PC-9 (cell line): ENCODE results near the gene PCDHGA7. TPM values are rescaled to one million over a fixed set of nuclear protein-coding genes. Genes with fewer than 3 reads are reported as not detected.
"Not testable (repeated sequence)": the region's sequence is repeated elsewhere in the genome, so short reads cannot be mapped to it uniquely, and the experiment has no call there.

Experiments used
- BruUV-seq: library from RNA; stranded (reverse); fragments of 400-500 nt; replicated peaks from 2 replicates; lab custom pipeline; 2021; lab: Mats Ljungman, UMichigan
- CTCF ChIA-PET: fragments of 300-600 bp; sonication (Branson Sonifier 250); formaldehyde crosslinking; loops from one replicate; lab custom pipeline; 2022; ENCODE audit warnings: antibody characterized with exemption; lab: Charles Lee
- POLR2A ChIA-PET: fragments of 300-600 bp; sonication (Branson Sonifier 250); formaldehyde crosslinking; loops from one replicate; lab custom pipeline; 2022; ENCODE audit warnings: antibody characterized with exemption; ENCODE audit not compliant: unreplicated experiment; lab: Charles Lee
- DNase-seq, 2 experiments: peaks; one replicate each; pipeline versions ENCODE4 v3.0.0 to v3.0.0-alpha.2; 2015 to 2022; ENCODE audit warnings: mixed read lengths in 1 of 2
- H2AFZ ChIP-seq: fragments of 200-600 bp; sonication (generic); 2 replicates; pipeline ENCODE4 v1.8.1; 2017; ENCODE audit warnings: antibody characterized with exemption
- H3F3A ChIP-seq: fragments of 200-600 bp; sonication (generic); 2 replicates; pipeline ENCODE4 v1.8.1; 2017; ENCODE audit warnings: antibody characterized with exemption, mild to moderate bottlenecking, low read depth; ENCODE audit not compliant: insufficient read depth
- H3K27ac ChIP-seq: fragments of 200-600 bp; sonication (generic); 2 replicates; pipeline ENCODE4 v1.6.1; 2016; ENCODE audit warnings: mixed run types
- H3K27me3 ChIP-seq: fragments of 200-600 bp; sonication (generic); 2 replicates; pipeline ENCODE4 v1.6.1; 2016; ENCODE audit warnings: low read depth, mixed run types; ENCODE audit not compliant: insufficient read depth
- H3K36me3 ChIP-seq: fragments of 200-600 bp; sonication (generic); 2 replicates; pipeline ENCODE4 v1.6.1; 2016; ENCODE audit warnings: low read depth, mixed run types
- H3K4me1 ChIP-seq: fragments of 200-600 bp; sonication (generic); replicated peaks from 2 replicates; pipeline ENCODE4 v1.6.1; 2016; ENCODE audit warnings: mixed run types; ENCODE audit not compliant: insufficient read depth
- H3K4me2 ChIP-seq: fragments of 200-600 bp; sonication (generic); 2 replicates; pipeline ENCODE4 v1.6.1; 2017; ENCODE audit warnings: mixed run types
- H3K4me3 ChIP-seq: fragments of 200-600 bp; sonication (generic); 2 replicates; pipeline ENCODE4 v1.6.1; 2016; ENCODE audit warnings: mixed run types
- H3K79me2 ChIP-seq: fragments of 200-600 bp; sonication (generic); 2 replicates; pipeline ENCODE4 v1.6.1; 2017; ENCODE audit warnings: low read depth, mixed run types
- H3K9me2 ChIP-seq: fragments of 200-600 bp; sonication (generic); 2 replicates; pipeline ENCODE4 v1.8.1; 2017; ENCODE audit warnings: mild to moderate bottlenecking; ENCODE audit not compliant: insufficient read depth
- H3K9me3 ChIP-seq: fragments of 200-600 bp; sonication (generic); 2 replicates; pipeline ENCODE4 v1.8.1; 2016; ENCODE audit warnings: low read depth; ENCODE audit not compliant: insufficient read depth
- H4K20me1 ChIP-seq: fragments of 200-600 bp; sonication (generic); 2 replicates; pipeline ENCODE4 v1.8.1; 2017; ENCODE audit not compliant: insufficient read depth
- EZH2 ChIP-seq: fragments of 200-600 bp; sonication (generic); IDR thresholded peaks from 2 replicates; pipeline ENCODE4 v1.8.0; 2017; ENCODE audit warnings: antibody characterized with exemption, low read depth
- intact Hi-C: fragments of 100-400 bp; cut with micrococcal nuclease; formaldehyde crosslinking; loops from one replicate; pipeline ENCODE4 v1.10.0; 2022; ENCODE audit not compliant: unreplicated experiment
- total RNA-seq: library from RNA; stranded (reverse); gene quantifications from 2 replicates; pipeline ENCODE4 v1.2.3, GENCODE V29; 2021
- TF ChIP-seq, protein P1 (sequence below): fragments of 200-600 bp; sonication (generic); conservative IDR thresholded peaks from 2 replicates; pipeline ENCODE4 v1.6.1; 2017; ENCODE audit warnings: mixed run types, antibody characterized with exemption, mild to moderate bottlenecking, moderate library complexity

PCDHGA7 gene
- total RNA-seq, 1 experiment from 2014 or later = not detected

DNA sequence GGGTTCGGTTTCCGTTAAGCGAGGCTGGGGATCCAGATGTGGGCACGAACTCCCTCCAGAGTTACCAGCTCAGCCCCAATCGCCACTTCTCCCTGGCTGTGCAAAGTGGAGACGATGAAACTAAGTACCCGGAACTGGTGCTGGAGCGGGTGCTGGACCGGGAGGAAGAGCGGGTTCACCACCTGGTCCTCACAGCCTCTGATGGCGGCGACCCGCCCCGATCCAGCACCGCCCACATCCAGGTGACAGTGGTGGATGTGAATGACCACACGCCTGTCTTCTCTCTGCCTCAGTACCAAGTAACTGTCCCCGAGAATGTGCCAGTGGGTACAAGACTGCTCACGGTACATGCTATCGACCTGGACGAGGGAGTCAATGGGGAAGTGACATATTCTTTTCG lies 803 bp downstream of the PCDHGA7 start:
- ChIA-PET POLR2A (interaction anchor here (0.6 kb wide), 1 partner anchor 135 kb away, joined by 3 read pairs; no protein-coding TSS in a partner anchor), CTCF (no interaction called here)
- H3K4me3 ChIP-seq = no peak overlapping the region
- no peaks in the 10 kb centered on the region for H3K4me1 ChIP-seq
- no peaks in the 10 kb centered on the region for H3K9me3 ChIP-seq
- H2AFZ ChIP-seq = no peak overlapping the region
- BruUV-seq = no TSS peak
- no peaks in the 10 kb centered on the region for H3K79me2 ChIP-seq
- H3K27me3 ChIP-seq = peaks cover 51% of the 10 kb centered on the region
- H3K27ac ChIP-seq = no peak overlapping the region
- no peak overlapping the region for H3K4me2 ChIP-seq
- no peak for TF ChIP-seq EZH2
- TF ChIP-seq, protein P1, sequence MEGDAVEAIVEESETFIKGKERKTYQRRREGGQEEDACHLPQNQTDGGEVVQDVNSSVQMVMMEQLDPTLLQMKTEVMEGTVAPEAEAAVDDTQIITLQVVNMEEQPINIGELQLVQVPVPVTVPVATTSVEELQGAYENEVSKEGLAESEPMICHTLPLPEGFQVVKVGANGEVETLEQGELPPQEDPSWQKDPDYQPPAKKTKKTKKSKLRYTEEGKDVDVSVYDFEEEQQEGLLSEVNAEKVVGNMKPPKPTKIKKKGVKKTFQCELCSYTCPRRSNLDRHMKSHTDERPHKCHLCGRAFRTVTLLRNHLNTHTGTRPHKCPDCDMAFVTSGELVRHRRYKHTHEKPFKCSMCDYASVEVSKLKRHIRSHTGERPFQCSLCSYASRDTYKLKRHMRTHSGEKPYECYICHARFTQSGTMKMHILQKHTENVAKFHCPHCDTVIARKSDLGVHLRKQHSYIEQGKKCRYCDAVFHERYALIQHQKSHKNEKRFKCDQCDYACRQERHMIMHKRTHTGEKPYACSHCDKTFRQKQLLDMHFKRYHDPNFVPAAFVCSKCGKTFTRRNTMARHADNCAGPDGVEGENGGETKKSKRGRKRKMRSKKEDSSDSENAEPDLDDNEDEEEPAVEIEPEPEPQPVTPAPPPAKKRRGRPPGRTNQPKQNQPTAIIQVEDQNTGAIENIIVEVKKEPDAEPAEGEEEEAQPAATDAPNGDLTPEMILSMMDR = no peak
- DNase-seq = no peak
- H4K20me1 ChIP-seq = no peaks in the 10 kb centered on the region
- no peaks in the 10 kb centered on the region for H3F3A ChIP-seq
- no peaks in the 10 kb centered on the region for H3K9me2 ChIP-seq
- intact Hi-C loops = no loop called here
- H3K36me3 ChIP-seq = no peaks in the 10 kb centered on the region

DNA sequence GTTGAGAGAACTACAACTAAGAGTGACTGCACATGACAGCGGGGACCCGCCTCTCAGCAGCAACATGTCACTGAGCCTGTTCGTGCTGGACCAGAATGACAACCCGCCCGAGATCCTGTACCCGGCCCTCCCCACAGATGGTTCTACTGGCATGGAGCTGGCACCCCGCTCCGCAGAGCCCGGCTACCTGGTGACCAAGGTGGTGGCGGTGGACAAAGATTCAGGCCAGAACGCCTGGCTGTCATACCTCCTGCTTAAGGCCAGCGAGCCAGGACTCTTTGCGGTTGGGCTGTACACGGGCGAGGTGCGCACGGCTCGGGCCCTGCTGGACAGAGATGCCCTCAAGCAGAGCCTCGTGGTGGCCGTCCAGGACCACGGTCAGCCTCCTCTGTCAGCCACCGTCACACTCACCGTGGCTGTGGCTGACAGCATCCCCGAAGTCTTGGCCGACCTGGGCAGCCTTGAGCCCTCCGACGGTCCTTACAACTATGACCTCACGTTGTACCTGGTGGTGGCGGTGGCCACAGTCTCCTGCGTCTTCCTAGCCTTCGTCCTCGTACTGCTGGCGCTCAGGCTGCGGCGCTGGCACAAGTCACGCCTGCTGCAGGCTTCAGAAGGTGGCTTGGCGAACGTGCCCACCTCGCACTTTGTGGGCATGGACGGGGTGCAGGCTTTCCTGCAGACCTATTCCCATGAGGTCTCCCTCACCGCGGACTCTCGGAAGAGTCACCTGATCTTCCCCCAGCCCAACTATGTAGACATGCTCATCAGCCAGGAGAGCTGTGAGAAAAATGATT lies 2.1 kb downstream of the PCDHGA7 start:
- no peak overlapping the region for H3K4me2 ChIP-seq
- H4K20me1 ChIP-seq = no peaks in the 10 kb centered on the region
- no peaks in the 10 kb centered on the region for H3K9me3 ChIP-seq
- no peaks in the 10 kb centered on the region for H3K36me3 ChIP-seq
- H3K27me3 ChIP-seq = peaks cover 54% of the 10 kb centered on the region
- intact Hi-C loops = no loop called here
- ChIA-PET POLR2A (no interaction called here), CTCF (no interaction called here)
- no peaks in the 10 kb centered on the region for H3F3A ChIP-seq
- no peak overlapping the region; the same call in 1 of the 2 replicates for H2AFZ ChIP-seq
- TF ChIP-seq, protein P1 = no peak
- BruUV-seq = no TSS peak
- DNase-seq = no peak
- no peak overlapping the region for H3K4me3 ChIP-seq
- H3K27ac ChIP-seq = no peak overlapping the region
- no peaks in the 10 kb centered on the region for H3K9me2 ChIP-seq
- H3K4me1 ChIP-seq = no peaks in the 10 kb centered on the region
- H3K79me2 ChIP-seq = no peaks in the 10 kb centered on the region

DNA sequence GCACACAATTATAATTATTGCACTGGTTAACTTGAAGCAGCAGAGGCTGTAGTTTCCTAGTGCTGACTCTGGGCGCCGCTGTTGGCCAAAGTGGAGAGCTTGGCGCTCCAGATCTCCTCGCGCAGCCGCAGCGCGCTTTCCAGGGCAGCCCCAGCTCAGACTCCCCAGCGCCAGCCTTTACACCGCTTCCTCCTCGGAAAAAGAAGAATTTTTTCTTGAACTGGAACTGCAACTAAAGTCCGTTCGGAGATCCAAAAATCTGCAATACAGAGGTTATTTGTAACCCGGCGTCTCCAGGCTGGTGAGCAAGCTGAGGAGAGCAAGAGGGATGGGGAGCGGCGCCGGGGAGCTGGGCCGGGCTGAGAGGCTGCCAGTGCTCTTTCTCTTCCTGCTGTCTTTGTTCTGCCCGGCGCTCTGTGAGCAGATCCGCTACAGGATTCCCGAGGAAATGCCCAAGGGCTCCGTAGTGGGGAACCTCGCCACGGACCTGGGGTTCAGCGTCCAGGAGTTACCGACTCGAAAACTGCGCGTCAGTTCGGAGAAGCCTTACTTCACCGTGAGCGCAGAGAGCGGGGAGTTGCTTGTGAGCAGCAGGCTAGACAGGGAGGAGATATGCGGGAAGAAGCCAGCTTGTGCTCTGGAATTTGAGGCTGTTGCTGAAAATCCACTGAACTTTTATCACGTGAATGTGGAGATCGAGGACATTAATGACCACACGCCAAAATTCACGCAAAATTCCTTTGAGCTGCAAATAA lies 5.2 kb downstream of the PCDHGA7 start, which contains the start of gene PCDHGB4:
Gene PCDHGB4 (plus strand): TSS at position 142 of the 755 bp plus-strand sequence. CDS start 187 bp downstream, at position 329.
- BruUV-seq, H3K4me3 ChIP-seq: not testable (repeated sequence)
- peak within 1 kb of the TSS; percentile 31; the same call in 1 of the 2 replicates for H3K4me2 ChIP-seq

More for the DNA sequence above, 5.2 kb downstream of the PCDHGA7 start, which contains the start of gene PCDHGB4:
- TF ChIP-seq, protein P1 = peak; percentile 40; the same call in 1 of the 2 replicates
- H2AFZ ChIP-seq, intact Hi-C loops, H3K9me3 ChIP-seq, H3K36me3 ChIP-seq, DNase-seq, H3K9me2 ChIP-seq, H3K79me2 ChIP-seq, CTCF ChIA-PET, H3K27ac ChIP-seq, POLR2A ChIA-PET, H3K4me1 ChIP-seq, H3F3A ChIP-seq, H4K20me1 ChIP-seq: not testable (repeated sequence)
- H3K27me3 ChIP-seq = peaks cover 36% of the 10 kb centered on the region
